ENCODE results near the gene STC2. TPM values are rescaled to one million over a fixed set of nuclear protein-coding genes. Genes with fewer than 3 reads are reported as not detected.
"Not testable (repeated sequence)": the region's sequence is repeated elsewhere in the genome, so short reads cannot be mapped to it uniquely, and the experiment has no call there.

Gene STC2
- total RNA-seq, 1 donor: under 0.01 TPM

DNA sequence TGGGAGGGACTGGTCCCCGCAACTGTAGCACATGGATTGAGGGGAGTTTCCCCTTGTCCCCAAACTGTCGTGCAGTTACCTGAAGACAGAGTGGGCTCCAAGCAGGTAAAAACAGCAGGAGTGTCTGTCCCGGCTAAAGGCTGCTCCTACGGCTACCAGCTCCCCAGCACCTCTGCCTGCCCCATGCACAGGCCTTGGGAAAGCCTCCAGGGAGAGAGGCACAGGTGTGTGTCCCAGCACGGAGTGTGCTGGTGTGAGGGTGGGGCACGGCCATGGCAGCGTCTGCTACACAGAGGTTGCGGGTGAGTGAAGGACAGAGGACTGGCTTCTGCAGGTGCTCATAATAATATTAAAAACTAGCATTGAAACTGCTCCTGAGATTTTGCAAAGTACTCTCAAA lies 30.4 kb downstream of the STC2 start:
- Histone ChIP-seq H3K9me3 (ENCODE audit: low read depth, low read length) (no peaks in the 10 kb centered on the region), H3K4me1 (ENCODE audit: insufficient read depth, low read length) (no peaks in the 10 kb centered on the region), H3K4me3 (ENCODE audit: low read length) (no peak overlapping the region), H3K27me3 (ENCODE audit: insufficient read depth, low read length) (peaks cover 17% of the 10 kb centered on the region)

DNA sequence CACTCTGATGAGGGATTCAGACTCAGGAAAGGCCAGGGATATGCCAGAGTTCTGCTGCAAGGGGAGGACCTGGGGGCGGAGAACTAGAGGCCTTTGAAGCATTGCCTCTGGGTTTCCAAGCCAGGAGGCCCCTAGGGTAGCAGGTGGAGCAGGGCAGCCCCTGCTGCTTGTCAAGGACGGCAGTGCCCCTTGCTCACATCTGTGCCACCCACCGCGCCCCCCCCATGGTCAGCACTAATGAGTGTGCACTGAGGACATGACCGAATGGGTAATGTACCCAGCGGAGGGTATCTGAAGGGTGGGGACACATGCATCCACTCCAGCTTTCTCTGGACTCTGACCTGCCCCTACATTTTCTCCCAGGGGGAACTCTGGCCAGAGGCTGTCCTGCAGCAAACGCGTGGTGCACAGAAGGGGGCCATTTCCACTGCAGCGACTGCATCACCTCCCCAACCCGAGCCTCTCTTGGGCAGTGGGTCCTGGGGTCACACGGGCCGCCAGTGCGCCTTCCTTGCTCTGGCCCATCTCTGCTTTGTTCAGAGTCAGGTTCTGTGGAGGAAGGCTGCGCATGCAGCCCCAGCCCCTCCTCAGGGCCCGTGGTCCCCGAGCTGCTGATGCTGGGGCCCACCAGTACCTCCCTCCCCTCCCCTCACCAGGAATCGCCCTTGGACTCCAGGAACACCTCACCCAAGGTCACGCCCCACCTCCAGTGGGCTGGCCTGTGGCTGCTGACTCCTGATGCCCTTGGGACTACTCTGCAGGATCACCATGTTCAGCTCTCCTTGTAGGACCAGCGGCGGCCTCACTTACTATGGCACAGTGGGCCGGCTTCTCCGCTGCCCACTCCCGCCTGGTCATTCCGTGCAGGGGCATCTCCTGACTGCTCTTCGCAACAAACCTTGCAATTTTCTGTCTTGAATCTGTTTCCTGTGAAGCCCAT lies 31.2 kb downstream of the STC2 start:
- peaks cover 22% of the 10 kb centered on the region for H3K27me3 ChIP-seq (ENCODE audit: insufficient read depth, low read length)
- H3K4me3 ChIP-seq (ENCODE audit: low read length): no peak overlapping the region
- no peaks in the 10 kb centered on the region for H3K9me3 ChIP-seq (ENCODE audit: low read depth, low read length)
- no peaks in the 10 kb centered on the region for H3K4me1 ChIP-seq (ENCODE audit: insufficient read depth, low read length)

DNA sequence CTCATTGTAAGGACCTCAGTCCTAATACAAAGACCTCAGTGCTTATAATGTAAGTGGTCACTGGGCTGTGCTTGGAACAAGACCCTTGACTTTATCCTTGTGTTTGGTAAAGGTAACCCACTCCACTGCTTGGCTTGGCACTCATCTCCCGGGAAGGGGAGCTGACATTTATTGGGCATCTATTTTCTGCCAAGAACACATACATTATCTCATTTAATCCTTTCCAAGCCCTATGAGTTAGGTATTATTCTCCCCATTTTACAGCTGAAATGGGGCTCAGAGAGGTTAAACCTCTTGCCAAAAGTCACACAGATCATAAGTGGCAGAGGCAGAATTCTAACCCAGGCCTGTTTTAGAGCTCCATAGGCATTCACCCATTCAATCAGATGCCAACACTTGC lies 32.4 kb downstream of the STC2 start:
- peaks cover 27% of the 10 kb centered on the region for H3K27me3 ChIP-seq (ENCODE audit: insufficient read depth, low read length)
- H3K4me3 ChIP-seq (ENCODE audit: low read length): no peak overlapping the region
- no peaks in the 10 kb centered on the region for H3K4me1 ChIP-seq (ENCODE audit: insufficient read depth, low read length)
- no peaks in the 10 kb centered on the region for H3K9me3 ChIP-seq (ENCODE audit: low read depth, low read length)

DNA sequence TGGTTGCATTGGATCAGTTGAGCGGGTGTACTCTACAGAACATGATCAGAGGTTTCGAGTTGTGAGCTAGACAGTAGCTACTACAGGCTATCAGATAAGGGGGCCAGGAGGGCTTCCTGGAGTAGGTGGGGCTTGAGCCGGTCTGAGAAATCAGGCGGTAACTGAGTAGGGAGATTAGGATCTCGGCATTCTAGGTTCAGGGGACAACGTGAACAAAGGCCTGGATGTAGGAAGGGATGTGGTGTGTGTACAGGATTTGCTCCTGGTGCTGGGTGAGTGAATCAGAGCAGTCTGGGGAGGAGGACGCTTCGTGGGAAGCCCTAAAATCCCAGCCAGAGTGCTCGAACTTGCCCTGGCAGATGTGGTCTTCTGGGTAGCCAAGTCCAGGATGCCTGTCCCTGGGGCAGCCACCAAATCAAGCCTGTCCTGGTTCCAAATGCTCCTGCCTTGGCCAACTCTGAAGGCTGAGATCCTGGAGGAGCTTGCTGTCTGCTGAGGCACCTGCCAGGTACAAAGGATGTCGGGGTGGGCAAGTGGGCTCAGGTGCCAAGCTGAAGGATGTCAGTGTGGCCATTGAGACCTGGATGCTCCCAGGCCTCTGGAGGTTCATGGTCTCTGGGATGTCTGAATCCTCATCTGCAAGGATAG lies 33.4 kb downstream of the STC2 start:
- peaks cover 32% of the 10 kb centered on the region for H3K27me3 ChIP-seq (ENCODE audit: insufficient read depth, low read length)
- no peaks in the 10 kb centered on the region for H3K9me3 ChIP-seq (ENCODE audit: low read depth, low read length)
- no peak overlapping the region for H3K4me3 ChIP-seq (ENCODE audit: low read length)
- no peaks in the 10 kb centered on the region for H3K4me1 ChIP-seq (ENCODE audit: insufficient read depth, low read length)

DNA sequence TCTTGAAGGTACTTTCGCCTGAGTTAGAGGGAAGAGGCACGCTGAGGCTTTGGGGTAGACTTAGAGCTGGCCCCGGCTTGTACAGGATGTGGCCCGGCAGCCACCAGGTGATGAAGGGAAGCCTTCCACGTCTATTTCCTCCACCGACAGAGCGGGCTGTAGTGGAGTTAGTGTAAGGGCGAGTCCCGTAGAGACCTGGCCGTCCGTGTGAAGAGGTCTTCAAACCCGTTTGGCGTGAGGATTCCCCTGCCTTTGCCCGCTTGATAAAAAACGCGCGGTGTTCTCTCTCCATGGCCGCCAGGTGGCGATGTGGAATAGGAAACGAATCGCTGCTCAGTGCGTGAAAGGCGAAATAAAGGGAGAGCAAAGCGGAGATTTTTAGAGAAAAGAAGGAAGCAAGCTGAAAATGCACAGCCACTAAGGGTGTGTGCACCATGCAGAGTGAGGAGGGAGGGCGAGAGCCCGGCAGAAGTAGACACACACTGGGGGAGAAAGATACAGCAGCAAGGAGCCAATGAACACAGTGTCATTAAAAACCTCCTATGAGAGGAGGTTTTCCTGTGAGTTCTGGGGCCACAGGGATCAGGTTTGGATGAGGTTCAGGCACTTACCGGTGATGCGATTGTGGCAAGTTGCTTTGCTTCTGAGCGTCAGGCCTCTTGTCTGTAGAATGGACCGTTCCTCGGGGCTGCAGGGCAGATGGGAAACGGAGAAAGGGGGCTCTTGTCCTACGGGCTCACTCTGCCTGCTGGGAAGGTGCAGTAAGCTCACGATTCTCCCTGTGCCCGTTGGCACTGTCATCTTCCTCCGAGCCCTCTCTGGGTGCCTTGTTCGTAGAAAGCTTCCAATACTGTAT lies 34.2 kb downstream of the STC2 start:
- Histone ChIP-seq H3K4me1 (ENCODE audit: insufficient read depth, low read length) (no peaks in the 10 kb centered on the region), H3K9me3 (ENCODE audit: low read depth, low read length) (no peaks in the 10 kb centered on the region), H3K4me3 (ENCODE audit: low read length) (no peak overlapping the region), H3K27me3 (ENCODE audit: insufficient read depth, low read length) (peaks cover 35% of the 10 kb centered on the region)

DNA sequence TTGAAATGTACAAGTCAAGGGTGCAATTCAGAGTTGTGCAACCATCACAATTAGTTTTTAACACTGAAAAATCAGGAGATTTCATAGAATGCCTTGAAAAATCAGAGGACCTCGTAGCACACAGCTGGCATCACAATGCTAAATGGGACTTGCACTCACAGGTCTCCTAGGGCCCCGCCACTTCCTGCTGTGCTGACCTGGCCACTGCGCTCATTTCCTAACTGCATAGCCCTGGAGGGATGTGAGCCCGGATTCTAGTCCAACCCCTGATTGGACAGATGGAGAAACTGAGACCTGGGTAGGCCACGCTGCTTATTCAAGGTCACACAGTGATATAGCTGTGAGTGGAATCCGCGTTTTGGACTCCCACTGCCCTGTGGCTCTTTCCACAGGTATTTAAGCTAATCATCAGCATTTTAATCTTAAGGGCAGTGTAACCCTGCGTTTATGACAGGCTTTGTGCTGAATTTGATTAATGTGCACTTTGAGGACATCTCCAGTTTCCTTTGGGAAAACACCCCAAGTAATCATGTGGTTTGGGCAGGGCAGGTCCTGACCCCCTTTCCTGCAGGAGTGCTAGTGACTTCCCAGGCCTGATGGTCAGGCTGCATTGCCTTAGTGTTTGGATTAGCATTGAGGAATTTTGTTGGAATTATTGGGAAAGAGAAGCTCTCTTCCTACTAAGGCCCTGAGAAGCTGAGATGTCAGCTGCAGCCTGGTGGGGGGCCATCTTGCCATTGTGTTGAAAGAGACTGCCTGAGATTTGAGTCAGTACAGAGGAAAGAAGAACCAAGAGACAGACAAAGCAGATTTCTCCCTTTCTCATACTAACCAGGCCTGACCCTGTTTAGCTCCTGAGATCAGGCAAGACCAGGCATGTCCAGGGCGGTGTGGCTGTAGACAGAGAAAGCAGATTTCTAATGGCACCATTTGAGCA lies 36.2 kb downstream of the STC2 start:
- Histone ChIP-seq H3K9me3 (ENCODE audit: low read depth, low read length) (no peaks in the 10 kb centered on the region), H3K4me1 (ENCODE audit: insufficient read depth, low read length) (no peaks in the 10 kb centered on the region), H3K27me3 (ENCODE audit: insufficient read depth, low read length) (peaks cover 35% of the 10 kb centered on the region), H3K4me3 (ENCODE audit: low read length) (no peak overlapping the region)

DNA sequence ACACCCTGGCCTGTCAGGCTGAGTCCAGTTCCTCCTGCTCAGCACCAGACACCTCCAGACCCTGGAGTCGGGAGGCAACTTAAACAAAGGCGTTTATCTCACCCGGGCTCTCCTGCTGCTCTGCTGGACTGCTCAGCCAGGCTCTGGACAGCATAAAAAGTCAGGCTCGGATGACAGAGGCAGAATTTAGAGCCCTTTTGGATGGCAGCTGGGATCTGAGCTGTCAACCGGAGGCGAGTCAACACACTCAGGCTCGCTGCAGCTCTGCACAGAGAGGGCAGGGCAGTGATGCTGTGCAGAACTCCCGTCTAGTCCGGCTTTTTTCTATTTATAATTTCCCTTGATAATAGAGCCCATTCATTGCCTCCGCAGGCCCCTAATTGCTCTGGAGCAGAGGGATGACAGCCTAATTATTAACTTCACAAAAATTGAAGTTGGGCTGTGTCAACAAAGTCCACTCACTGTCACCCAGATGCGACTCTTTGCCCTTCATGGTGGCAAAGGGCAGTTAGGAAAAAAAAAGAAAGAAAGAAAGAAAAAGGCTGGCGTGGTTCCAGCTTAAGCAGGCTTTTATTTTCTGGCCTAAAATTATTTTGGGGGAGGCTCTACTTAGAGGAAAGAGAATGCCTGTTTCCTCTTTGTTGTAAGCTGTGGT lies 37.6 kb downstream of the STC2 start:
- no peak overlapping the region for H3K4me3 ChIP-seq (ENCODE audit: low read length)
- no peaks in the 10 kb centered on the region for H3K9me3 ChIP-seq (ENCODE audit: low read depth, low read length)
- no peaks in the 10 kb centered on the region for H3K4me1 ChIP-seq (ENCODE audit: insufficient read depth, low read length)
- peaks cover 45% of the 10 kb centered on the region for H3K27me3 ChIP-seq (ENCODE audit: insufficient read depth, low read length)

DNA sequence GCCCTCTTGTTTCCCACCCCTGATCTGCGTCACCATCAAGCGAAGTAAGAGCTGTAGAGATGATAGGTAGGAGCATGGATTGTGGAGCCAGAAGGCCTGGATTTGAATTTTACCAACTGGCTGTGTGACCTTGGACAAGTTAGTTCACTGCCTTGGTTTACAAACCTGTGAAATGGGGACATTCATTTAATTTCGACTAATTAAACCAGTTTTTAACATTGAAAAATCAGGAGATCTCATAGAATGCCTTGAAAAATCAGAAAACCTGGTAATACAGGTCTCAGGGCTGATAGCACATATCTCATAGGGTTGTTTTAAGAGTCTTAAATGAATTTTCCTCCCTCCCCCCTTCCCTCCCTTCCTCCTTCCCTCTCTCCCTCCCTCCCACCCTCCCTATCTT lies 38.8 kb downstream of the STC2 start:
- Histone ChIP-seq H3K4me3 (ENCODE audit: low read length) (no peak overlapping the region), H3K27me3 (ENCODE audit: insufficient read depth, low read length) (peaks cover 41% of the 10 kb centered on the region), H3K9me3 (ENCODE audit: low read depth, low read length) (no peaks in the 10 kb centered on the region), H3K4me1 (ENCODE audit: insufficient read depth, low read length) (no peaks in the 10 kb centered on the region)

DNA sequence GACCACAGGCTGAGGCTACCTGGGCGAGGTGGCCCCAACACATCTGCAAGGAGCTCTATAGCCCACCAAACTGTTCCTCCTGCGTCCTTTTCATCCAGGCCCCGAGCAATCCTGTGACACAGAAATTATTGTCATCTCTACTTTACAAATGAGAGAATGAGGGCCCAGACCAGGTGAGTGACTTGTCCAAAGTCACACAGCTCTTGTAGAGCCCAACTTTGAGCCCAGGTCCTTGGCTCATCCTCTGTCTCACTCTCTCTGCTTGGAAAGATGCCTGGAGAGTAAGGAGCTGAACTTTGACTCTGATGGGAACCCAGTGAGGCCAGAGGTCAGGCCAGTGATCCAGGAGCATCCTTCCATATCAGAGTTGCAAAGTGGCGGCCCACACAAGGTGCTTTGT lies 39.6 kb downstream of the STC2 start:
- peaks cover 44% of the 10 kb centered on the region for H3K27me3 ChIP-seq (ENCODE audit: insufficient read depth, low read length)
- H3K4me1 ChIP-seq (ENCODE audit: insufficient read depth, low read length): peaks cover 6% of the 10 kb centered on the region
- no peaks in the 10 kb centered on the region for H3K9me3 ChIP-seq (ENCODE audit: low read depth, low read length)
- H3K4me3 ChIP-seq (ENCODE audit: low read length): no peak overlapping the region

DNA sequence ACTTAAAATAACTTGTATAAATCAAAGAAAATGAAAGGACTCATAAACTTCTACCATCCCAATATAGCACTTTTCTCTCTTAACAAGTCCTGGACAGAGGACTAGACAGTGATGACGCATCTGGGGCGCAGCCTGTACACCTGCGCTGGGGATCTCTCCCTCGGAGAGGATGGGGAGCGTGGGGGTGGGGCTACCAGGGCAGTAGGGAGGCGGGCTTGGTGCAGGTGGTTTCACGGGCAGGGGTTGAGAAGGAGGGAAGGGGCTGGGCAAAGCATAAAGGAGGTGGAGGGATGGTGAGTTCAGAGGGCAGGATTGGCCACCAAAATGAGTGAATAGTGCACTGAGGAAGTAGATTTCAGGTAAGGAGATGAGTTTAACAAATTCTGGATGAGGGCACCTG lies 41.1 kb downstream of the STC2 start:
- H3K4me1 ChIP-seq (ENCODE audit: insufficient read depth, low read length): peaks cover 9% of the 10 kb centered on the region
- no peak overlapping the region for H3K4me3 ChIP-seq (ENCODE audit: low read length)
- H3K27me3 ChIP-seq (ENCODE audit: insufficient read depth, low read length): peaks cover 44% of the 10 kb centered on the region
- no peaks in the 10 kb centered on the region for H3K9me3 ChIP-seq (ENCODE audit: low read depth, low read length)

DNA sequence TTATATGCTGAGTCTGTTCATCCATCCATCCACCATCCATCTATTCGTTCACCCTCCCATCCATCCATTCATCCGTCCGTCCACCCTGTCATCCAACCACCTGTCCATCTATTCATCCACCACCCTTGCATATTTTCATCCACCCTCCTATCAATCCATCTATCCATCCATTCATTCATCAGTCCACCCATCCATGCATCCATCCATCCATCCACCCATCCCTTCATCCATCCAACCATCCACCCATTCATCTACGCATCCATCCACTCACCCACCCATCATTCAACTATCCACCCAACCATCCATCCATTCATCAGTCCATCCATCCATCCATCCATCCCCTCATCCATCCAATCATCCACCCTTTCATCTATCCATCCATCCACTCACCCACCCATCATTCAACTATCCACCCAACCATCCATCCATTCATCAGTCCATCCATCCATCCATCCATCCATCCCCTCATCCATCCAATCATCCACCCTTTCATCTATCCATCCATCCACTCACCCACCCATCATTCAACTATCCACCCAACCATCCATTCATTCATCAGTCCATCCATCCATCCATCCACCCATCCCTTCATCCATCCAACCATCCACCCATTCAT lies 43.8 kb downstream of the STC2 start:
- H3K4me3 ChIP-seq (ENCODE audit: low read length); H3K9me3 ChIP-seq (ENCODE audit: low read depth, low read length); H3K4me1 ChIP-seq (ENCODE audit: insufficient read depth, low read length): not testable (repeated sequence)
- H3K27me3 ChIP-seq (ENCODE audit: insufficient read depth, low read length): peaks cover 50% of the 10 kb centered on the region

DNA sequence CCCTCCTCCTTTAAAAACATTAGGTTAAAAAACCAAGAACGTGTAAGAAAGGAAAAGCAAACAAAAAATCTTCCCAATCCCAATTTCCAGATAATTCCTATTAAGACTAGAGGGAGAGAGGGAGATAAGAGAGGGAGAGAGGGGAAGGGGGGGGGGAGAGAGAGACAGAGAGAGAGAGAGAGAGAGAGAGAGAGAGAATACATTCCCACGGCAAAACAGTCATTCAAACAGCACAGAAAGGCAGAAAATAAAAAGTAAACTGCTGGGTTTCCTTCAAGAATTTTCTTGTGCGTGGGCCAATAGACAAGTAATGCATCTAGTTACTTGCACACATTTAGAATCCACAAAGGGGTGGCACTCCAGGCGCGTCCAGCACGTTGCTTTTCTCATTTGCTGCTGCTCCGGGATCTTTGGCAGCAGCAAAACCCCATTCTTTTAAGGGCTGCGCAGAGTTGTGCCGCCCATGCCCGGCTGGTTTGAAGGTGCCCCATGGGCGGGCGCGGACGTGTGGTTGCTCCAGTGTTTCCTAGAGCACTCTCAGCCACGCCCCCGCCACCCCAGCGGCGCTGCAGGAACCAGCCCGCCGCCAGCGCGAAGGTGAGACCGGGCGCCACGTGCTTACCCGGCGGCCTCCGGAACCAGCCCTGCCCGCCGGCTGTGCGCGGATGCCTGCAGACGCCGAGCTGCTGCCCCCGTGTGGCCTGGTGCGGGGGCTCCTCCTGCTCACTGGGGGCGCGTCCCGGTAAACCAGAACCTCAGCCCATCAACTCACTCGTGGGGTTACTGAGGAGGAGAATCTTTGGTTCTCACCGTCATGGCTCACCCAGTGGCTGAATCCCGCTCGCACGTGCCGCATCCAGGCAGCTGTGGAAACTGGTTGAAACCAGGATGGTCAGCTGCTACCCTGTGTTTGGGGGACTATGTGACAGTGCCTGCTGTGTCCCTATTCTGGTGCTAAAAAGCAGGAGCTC lies 44.6 kb downstream of the STC2 start:
- peaks cover 47% of the 10 kb centered on the region for H3K27me3 ChIP-seq (ENCODE audit: insufficient read depth, low read length)
- peaks cover 9% of the 10 kb centered on the region for H3K4me1 ChIP-seq (ENCODE audit: insufficient read depth, low read length)
- H3K9me3 ChIP-seq (ENCODE audit: low read depth, low read length): no peaks in the 10 kb centered on the region
- no peak overlapping the region for H3K4me3 ChIP-seq (ENCODE audit: low read length)

DNA sequence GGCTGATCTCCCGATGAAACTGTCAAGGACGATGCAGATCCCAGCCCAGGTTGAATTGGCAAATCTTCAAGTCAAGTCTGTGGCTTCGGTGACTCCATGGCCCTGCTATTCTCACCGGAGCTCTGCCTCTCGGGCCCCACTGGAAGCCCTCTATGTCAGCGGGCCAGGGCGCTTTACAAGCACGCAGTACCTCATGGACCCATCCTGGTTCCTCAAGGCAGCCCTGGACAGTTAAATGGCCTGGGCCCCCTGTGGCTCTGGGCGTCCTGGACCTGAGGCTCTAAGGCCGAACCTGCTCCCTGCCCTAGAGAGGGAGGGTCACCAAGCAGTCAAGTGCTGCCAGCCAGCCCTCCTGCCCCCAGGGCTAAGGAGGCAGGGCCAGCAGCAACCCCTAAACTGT lies 45.3 kb downstream of the STC2 start:
- peaks cover 47% of the 10 kb centered on the region for H3K27me3 ChIP-seq (ENCODE audit: insufficient read depth, low read length)
- no peaks in the 10 kb centered on the region for H3K9me3 ChIP-seq (ENCODE audit: low read depth, low read length)
- H3K4me1 ChIP-seq (ENCODE audit: insufficient read depth, low read length): peaks cover 9% of the 10 kb centered on the region
- H3K4me3 ChIP-seq (ENCODE audit: low read length): no peak overlapping the region

Measured in mononuclear cell (primary cell).